Dermis lymphatic vessel endothelial cell (primary cell): Measurements from ENCODE around the gene PPM1L. TPM values are rescaled to one million over a fixed set of nuclear protein-coding genes. Genes with fewer than 3 reads are reported as not detected.

Experiments used
- total RNA-seq: library from RNA; depleted of rRNA; stranded (reverse); fragments of >200 nt; gene quantifications from 2 replicates; pipeline ENCODE4 v1.2.1, GENCODE V29; 2014

The PPM1L gene
- 0.98 and 1.5 TPM in 2 replicates for total RNA-seq

GRCh38 chr3:160755776-160756304 is at the start of gene PPM1L:
Gene PPM1L (plus strand): TSS chr3:160756231.

GRCh38 chr3:161104561-161105551 is 348.8 kb downstream of the PPM1L start, which contains the start of gene B3GALNT1:
Gene B3GALNT1 (minus strand): TSS chr3:161105349. CDS start chr3:161086754, 18,595 bp downstream.

Other genes with a start within 250 kb of the PPM1L start
- gene KPNA4, start 190.7 kb upstream of the PPM1L start, total RNA-seq, result 22.8 and 25.4 TPM in 2 replicates
- not detected in 2 replicates for gene ARL14, start 79.1 kb upstream of the PPM1L start, total RNA-seq